Epithelial cell of prostate (primary cell): Measurements from ENCODE around the gene RMI2.
A peak's percentile ranks its signal among the peaks of the same experiment; 100 is the strongest.
"Not testable (repeated sequence)": the region's sequence is repeated elsewhere in the genome, so short reads cannot be mapped to it uniquely, and the experiment has no call there.

Experiments used
- DNase-seq: peaks from one replicate; pipeline ENCODE4 v3.0.0-alpha.2; 2011; ENCODE audit warnings: low read depth, low spot score
- H3K27ac ChIP-seq: fragments of 450-650 bp; 2 replicates; pipeline ENCODE4 v1.5.1; 2017; ENCODE audit warnings: mild to moderate bottlenecking

The RMI2 gene

DNA sequence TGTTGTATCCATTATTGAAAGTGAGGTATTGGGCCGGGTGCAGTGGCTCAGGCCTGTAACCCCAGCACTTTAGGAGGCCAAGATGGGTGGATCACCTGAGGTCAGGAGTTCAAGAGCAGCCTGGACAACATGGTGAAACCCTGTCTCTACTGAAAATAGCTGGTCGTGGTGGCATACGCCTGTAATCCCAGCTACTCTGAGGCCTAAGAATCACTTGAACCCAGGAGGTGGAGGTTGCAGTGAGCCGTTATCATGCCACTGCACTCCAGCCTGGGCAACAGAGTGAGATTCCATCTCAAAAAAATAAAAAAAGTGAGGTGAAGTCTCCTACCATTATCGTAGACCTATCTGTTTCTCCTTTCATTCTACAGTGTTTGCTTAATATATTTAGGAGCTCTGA is 33.7 kb downstream of the RMI2 start:
- not testable (repeated sequence) for DNase-seq, H3K27ac ChIP-seq

GRCh38 chr16:11379420-11379819 is 34.2 kb downstream of the RMI2 start:
- no peak overlapping the region for H3K27ac ChIP-seq
- peak; percentile 8 for DNase-seq

GRCh38 chr16:11380836-11381235 is 35.6 kb downstream of the RMI2 start:
- DNase-seq, result no peak

DNA sequence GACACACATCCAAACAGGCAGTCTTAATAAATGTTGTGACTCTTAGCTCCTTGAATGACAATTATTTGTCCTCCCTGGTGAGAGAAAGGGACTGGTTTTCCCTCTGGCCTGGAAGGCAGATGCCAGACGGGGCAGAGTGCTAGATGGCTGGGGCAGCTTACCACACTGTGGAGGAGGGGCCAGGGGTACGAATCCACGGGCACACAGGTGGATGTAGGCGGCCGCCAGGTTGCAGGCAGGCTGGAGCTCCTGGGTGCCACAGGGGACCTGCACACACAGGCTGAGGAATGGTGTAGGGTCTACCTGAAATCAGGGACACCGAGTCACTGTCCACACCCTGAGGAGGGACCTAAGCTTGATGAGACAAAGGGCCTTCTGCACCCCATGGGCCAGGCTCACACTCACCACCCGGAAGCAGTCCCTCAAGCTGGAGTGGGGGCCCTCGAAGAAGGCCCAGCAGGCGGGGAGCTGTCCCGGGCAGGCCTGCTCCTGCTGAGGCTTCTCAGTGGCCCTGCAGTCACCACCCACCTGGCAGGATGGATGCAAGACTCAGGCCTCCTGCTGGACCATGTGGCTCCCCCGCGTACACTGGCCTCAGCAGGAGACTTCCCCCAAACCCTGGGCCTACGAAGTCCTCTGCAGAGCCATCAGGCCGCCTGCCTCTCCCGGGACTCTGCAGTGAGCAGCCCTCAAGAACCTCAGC is 38.4 kb downstream of the RMI2 start:
- H3K27ac ChIP-seq, result no peak overlapping the region
- no peak for DNase-seq

More at GRCh38 chr16:11380836-11381235, 35.6 kb downstream of the RMI2 start:
- H3K27ac ChIP-seq, result no peak overlapping the region

DNA sequence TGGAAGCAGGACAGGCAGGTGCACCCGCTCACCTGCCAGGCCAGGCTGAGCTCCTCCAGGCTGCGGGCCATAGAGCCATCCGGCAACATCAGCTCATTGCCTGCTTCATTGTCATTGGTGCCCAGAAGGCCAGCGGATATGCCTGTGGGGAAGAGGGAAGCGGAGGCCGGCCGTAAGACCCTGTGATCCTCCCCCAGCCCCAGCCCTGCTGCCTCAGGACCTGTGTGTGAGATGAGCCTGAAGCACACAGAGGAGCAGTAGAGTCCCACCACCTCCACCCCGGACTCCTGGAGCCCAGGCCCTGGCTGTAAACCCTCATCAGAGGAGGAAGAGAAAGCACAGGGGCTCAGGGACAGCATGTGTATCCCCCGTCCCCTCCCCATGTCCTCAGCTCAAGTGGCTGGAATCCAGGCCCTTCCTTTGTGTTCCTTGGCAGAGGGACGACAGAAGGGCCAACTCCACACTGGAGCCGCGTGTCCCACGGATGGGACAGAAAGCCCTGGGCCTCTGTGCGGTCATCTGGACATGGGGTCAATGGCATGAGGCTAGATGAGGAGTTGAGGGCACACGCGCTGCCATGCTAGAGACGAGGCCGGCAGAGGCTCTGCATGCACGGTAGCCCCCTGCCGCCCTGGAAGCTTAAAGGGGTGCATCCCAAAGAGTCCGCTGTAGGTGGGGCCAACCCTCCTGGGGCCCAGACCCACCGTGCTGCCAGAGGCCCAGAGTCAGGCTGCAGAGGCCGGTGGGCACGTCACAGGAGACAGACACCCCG is 39.1 kb downstream of the RMI2 start:
- DNase-seq, result no peak
- no peak overlapping the region for H3K27ac ChIP-seq

DNA sequence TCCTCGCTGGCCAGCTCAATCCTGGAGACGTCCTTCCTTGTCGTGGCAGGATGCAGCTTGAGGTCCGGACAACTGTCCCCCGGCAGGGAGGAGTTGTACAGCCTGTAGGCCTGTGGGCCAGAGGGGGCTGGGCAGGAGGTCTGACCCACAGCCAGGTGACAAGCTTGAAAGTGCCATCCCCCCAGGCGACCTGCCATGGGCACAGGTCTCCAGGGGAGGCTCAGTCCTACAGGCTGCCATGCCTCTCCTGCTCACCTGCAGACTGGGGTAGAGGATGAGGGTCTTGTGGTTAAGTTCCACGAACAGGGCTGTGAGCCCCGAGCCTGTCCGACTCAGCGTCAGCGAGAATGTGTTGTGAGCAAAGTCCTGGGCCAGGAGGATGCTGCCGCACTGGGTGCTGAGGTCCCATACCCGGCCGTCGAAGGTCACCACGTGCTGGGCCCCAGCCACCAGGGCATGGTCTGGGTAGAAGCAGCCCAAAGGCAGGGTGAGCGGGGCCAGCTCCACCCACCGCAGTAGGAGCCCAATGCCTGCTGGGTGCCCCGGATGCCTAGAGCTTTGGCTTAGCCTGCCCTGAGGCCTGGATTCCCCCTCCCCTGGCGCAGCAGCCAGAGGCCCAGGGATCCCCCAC is 39.8 kb downstream of the RMI2 start:
- H3K27ac ChIP-seq, result no peak overlapping the region
- DNase-seq, result no peak

GRCh38 chr16:11386054-11386680 is 40.9 kb downstream of the RMI2 start:
- H3K27ac ChIP-seq, result no peak overlapping the region
- no peak for DNase-seq

DNA sequence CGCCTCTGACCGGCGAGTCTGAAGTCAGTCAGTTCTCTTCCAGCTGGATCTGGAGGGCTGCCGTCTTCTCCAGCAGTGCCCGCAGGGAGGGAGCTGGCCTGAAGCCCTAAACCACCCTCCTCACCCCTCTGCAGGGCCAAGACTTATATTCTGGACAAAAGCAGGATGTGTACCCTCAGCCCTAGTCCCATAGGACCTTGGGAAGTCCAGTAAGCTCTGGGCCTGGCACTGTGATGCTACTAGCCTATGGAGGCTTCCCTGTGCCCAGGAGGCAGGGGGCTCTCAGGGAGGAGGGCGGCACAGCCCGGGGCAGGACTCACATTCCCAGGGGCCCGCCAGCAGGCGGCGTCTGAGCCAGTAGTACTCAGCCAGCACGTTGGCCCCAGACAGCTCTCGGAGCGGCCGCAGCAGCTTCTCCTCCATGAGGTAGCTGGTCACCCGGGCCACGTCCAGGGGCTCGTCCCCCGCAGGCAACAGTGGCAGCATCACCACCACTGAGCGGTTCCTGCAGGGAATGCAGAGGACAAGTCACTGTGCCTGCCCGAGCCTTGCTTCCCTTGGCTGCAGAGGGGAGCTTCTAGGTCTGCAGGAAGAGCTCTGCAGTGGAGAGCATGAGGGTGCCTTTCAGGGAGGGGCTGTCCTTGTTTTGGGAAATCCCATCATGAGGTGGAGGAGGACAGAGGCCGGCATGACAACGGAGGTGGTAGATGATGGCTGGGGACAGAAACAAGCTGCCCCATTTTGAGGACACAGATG is 41.7 kb downstream of the RMI2 start:
- H3K27ac ChIP-seq, result no peak overlapping the region
- DNase-seq, result no peak

GRCh38 chr16:11389083-11389482 is 43.8 kb downstream of the RMI2 start:
- no peak overlapping the region for H3K27ac ChIP-seq
- DNase-seq, result no peak

GRCh38 chr16:11389631-11390565 is 44.6 kb downstream of the RMI2 start:
- DNase-seq, result no peak
- H3K27ac ChIP-seq, result no peak overlapping the region

GRCh38 chr16:11390573-11391495 is 45.6 kb downstream of the RMI2 start:
- no peak for DNase-seq
- H3K27ac ChIP-seq, result no peak overlapping the region

GRCh38 chr16:11391576-11391975 is 46.3 kb downstream of the RMI2 start:
- no peak for DNase-seq
- no peak overlapping the region for H3K27ac ChIP-seq

DNA sequence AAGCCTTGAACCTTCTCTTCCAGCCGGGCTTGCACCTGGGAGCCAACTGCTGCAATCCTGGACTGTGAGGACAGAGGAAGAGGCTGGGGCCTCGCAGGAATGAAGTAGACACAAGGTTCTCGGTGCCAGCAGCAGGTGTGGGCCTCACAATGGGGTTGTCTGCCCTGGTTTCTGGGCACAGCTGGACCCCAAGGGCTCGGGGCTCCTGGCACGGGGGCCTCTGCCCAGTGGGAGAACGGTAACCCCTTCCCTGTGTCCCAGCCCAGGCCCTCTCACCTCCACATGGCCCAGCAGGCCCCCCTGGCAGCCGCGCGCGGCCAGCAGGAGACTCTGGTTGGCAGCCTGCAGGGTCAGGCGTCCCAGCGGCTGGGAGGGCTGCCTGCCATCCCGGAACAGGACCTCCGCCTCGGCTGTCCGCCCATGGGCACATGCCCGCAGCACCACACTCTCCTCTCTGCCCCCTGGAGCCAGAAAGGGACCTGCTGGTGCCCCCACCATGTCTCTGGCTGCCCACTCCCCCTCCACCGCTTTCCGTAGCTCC is 46.9 kb downstream of the RMI2 start:
- H3K27ac ChIP-seq, result no peak overlapping the region
- no peak for DNase-seq

GRCh38 chr16:11393366-11393765 is 48.1 kb downstream of the RMI2 start:
- DNase-seq, result no peak
- no peak overlapping the region for H3K27ac ChIP-seq

GRCh38 chr16:11393861-11394592 is 48.8 kb downstream of the RMI2 start:
- DNase-seq, result no peak
- H3K27ac ChIP-seq, result no peak overlapping the region

GRCh38 chr16:11394593-11394960 is 49.3 kb downstream of the RMI2 start:
- DNase-seq, result no peak
- H3K27ac ChIP-seq, result no peak overlapping the region
